Measurements from ENCODE around the gene TBX19.

TBX19 gene

DNA sequence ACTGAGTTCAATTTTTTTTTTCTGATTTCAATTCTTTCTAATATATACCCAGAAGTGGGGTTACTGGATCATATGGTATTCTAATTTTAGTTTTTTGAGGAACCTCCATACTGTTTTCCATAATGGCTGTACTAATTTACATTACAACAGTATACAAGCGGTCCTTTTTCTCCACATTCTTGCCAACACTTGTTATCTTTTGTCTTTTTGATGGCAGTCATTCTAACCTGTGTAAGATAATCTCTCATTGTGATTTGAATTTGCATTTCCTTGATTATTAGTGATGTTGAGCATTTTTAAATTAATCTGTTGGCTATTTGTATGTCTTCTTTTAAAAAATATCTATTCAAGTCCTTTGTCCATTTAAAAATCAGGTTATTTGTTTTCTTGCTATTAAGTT, 21.1 kb upstream of the TBX19 start:
- Histone ChIP-seq H3K9me3 (ENCODE audit: control insufficient read depth, insufficient read depth, low read length) (peaks cover 6% of the 10 kb centered on the region), H3K36me3 (ENCODE audit: control insufficient read depth, low read length) (peaks cover 6% of the 10 kb centered on the region; the same call in 1 of the 2 replicates), H3F3A (ENCODE audit: control insufficient read depth, insufficient read depth) (no peaks in the 10 kb centered on the region), H3K27me3 (ENCODE audit: control insufficient read depth, low read length) (no peaks in the 10 kb centered on the region), H3K4me3 (ENCODE audit: low read length) (no peak overlapping the region), H3K79me2 (ENCODE audit: control insufficient read depth, low read length) (no peaks in the 10 kb centered on the region), H4K20me1 (ENCODE audit: control insufficient read depth, insufficient read depth, low read depth, low read length) (no peaks in the 10 kb centered on the region), H3K4me2 (ENCODE audit: low read length) (no peak overlapping the region), H3K4me1 (ENCODE audit: control insufficient read depth, low read length) (no peaks in the 10 kb centered on the region), H3K27ac (ENCODE audit: low read depth, low read length) (no peak overlapping the region), H3K9me2 (replicated peaks; ENCODE audit: control insufficient read depth, low read length) (no peaks in the 10 kb centered on the region)
- TF ChIP-seq, protein P1, sequence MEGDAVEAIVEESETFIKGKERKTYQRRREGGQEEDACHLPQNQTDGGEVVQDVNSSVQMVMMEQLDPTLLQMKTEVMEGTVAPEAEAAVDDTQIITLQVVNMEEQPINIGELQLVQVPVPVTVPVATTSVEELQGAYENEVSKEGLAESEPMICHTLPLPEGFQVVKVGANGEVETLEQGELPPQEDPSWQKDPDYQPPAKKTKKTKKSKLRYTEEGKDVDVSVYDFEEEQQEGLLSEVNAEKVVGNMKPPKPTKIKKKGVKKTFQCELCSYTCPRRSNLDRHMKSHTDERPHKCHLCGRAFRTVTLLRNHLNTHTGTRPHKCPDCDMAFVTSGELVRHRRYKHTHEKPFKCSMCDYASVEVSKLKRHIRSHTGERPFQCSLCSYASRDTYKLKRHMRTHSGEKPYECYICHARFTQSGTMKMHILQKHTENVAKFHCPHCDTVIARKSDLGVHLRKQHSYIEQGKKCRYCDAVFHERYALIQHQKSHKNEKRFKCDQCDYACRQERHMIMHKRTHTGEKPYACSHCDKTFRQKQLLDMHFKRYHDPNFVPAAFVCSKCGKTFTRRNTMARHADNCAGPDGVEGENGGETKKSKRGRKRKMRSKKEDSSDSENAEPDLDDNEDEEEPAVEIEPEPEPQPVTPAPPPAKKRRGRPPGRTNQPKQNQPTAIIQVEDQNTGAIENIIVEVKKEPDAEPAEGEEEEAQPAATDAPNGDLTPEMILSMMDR (IDR thresholded peaks at IDR 0.05; ENCODE audit: low read depth, low read length, poor library complexity, severe bottlenecking): no peak
- TF ChIP-seq EZH2phosphoT487 (IDR thresholded peaks at IDR 0.05; ENCODE audit: borderline replicate concordance, low read length): no peak

DNA sequence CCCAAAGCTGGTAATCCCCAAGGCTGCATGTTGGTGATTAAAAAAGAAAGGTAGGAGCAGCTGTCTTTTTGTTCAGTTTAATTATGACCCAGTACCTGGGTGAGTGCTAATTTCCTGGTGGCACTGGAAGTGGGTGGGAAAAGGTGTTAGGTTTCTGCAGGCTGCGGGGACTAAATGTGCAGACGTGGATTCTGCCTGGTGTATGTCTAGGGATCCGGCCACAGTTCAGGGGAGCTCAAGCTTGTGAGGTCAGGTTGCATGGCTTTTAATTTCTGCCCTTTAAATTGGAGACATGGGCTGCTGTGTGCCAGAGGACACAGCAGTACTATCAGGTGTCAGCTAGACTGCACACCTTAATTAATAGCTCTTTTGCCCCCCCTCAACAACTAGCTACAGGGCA, 20.3 kb upstream of the TBX19 start:
- peaks cover 4% of the 10 kb centered on the region; the same call in 1 of the 2 replicates for H3K36me3 ChIP-seq (ENCODE audit: control insufficient read depth, low read length)
- H3K27ac ChIP-seq (ENCODE audit: low read depth, low read length): no peak overlapping the region

DNA sequence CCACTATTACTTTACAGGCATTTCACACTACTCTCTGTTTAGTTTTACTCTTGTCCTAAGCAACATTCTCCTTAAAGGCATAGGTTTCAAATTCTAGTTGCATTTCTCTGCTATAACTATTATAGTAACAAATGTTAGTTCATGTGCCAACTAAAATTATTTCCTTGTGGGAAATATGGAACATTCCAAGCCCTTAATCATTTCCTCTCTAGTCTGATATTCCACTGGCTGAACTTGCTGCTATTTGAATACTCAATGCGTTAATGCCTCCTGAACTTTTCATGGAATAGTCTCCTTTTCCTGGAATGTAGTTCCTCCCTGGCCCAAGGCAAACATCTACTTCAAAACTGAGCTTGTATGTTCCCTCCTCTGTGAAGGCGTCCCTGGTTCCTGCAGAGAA, 19.3 kb upstream of the TBX19 start:
- H4K20me1 ChIP-seq (ENCODE audit: control insufficient read depth, insufficient read depth, low read depth, low read length): no peaks in the 10 kb centered on the region

More for the DNA sequence above, 20.3 kb upstream of the TBX19 start:
- Histone ChIP-seq H3K9me3 (ENCODE audit: control insufficient read depth, insufficient read depth, low read length) (peaks cover 6% of the 10 kb centered on the region), H4K20me1 (ENCODE audit: control insufficient read depth, insufficient read depth, low read depth, low read length) (no peaks in the 10 kb centered on the region), H3K4me3 (ENCODE audit: low read length) (no peak overlapping the region), H3K79me2 (ENCODE audit: control insufficient read depth, low read length) (no peaks in the 10 kb centered on the region), H3K27me3 (ENCODE audit: control insufficient read depth, low read length) (no peaks in the 10 kb centered on the region), H3K4me1 (ENCODE audit: control insufficient read depth, low read length) (no peaks in the 10 kb centered on the region), H3F3A (ENCODE audit: control insufficient read depth, insufficient read depth) (no peaks in the 10 kb centered on the region), H3K9me2 (replicated peaks; ENCODE audit: control insufficient read depth, low read length) (no peaks in the 10 kb centered on the region), H3K4me2 (ENCODE audit: low read length) (no peak overlapping the region)
- TF ChIP-seq, protein P1 (IDR thresholded peaks at IDR 0.05; ENCODE audit: low read depth, low read length, poor library complexity, severe bottlenecking): no peak
- no peak for TF ChIP-seq EZH2phosphoT487 (IDR thresholded peaks at IDR 0.05; ENCODE audit: borderline replicate concordance, low read length)

More for the DNA sequence above, 19.3 kb upstream of the TBX19 start:
- Histone ChIP-seq H3K4me1 (ENCODE audit: control insufficient read depth, low read length) (no peaks in the 10 kb centered on the region), H3K9me3 (ENCODE audit: control insufficient read depth, insufficient read depth, low read length) (no peaks in the 10 kb centered on the region; the same call in 1 of the 2 replicates), H3K27me3 (ENCODE audit: control insufficient read depth, low read length) (no peaks in the 10 kb centered on the region), H3K27ac (ENCODE audit: low read depth, low read length) (no peak overlapping the region), H3K36me3 (ENCODE audit: control insufficient read depth, low read length) (no peaks in the 10 kb centered on the region), H3K79me2 (ENCODE audit: control insufficient read depth, low read length) (no peaks in the 10 kb centered on the region), H3F3A (ENCODE audit: control insufficient read depth, insufficient read depth) (no peaks in the 10 kb centered on the region), H3K4me3 (ENCODE audit: low read length) (no peak overlapping the region), H3K4me2 (ENCODE audit: low read length) (no peak overlapping the region), H3K9me2 (replicated peaks; ENCODE audit: control insufficient read depth, low read length) (no peaks in the 10 kb centered on the region)
- TF ChIP-seq EZH2phosphoT487 (IDR thresholded peaks at IDR 0.05; ENCODE audit: borderline replicate concordance, low read length): no peak
- TF ChIP-seq, protein P1 (IDR thresholded peaks at IDR 0.05; ENCODE audit: low read depth, low read length, poor library complexity, severe bottlenecking): no peak

All from DOHH2 (cell line).